Cardiac muscle cell (in vitro differentiated cells and primary cell): ENCODE results near the gene DENND6B. TPM values are rescaled to one million over a fixed set of nuclear protein-coding genes. Genes with fewer than 3 reads are reported as not detected.

ENCODE experiments used
- DNase-seq, 2 donors: peaks; one replicate each; pipeline versions ENCODE4 v3.0.0 to v3.0.0-alpha.2; 2010 to 2017; ENCODE audit warnings: low read depth in 1 of 2, low spot score in 1 of 2
- H3K27ac ChIP-seq: fragments of 200-600 bp; sonication (generic); 2 replicates; pipeline ENCODE4 v1.5.1; 2016
- H3K27me3 ChIP-seq: fragments of 200-600 bp; sonication (generic); 2 replicates; pipeline ENCODE4 v1.6.0; 2016; ENCODE audit warnings: control low read depth
- H3K36me3 ChIP-seq: fragments of 200-600 bp; sonication (generic); 2 replicates; pipeline ENCODE4 v1.5.1; 2016; ENCODE audit warnings: control low read depth
- H3K4me1 ChIP-seq: fragments of 200-600 bp; sonication (generic); 2 replicates; pipeline ENCODE4 v1.8.1; 2017; ENCODE audit warnings: low read depth, mild to moderate bottlenecking, mixed run types
- H3K4me3 ChIP-seq: fragments of 200-600 bp; sonication (generic); 2 replicates; pipeline ENCODE4 v1.5.1; 2016; ENCODE audit warnings: mild to moderate bottlenecking
- H3K9me3 ChIP-seq: fragments of 200-600 bp; sonication (generic); 2 replicates; pipeline ENCODE4 v1.5.1; 2017; ENCODE audit warnings: low read depth, mild to moderate bottlenecking, control low read depth
- CTCF ChIP-seq: IDR thresholded peaks from 2 replicates; pipeline ENCODE4 v1.5.1; 2012; ENCODE audit warnings: low read depth, mild to moderate bottlenecking, low read length
- polyA plus RNA-seq: library from polyadenylated mRNA; unstranded; fragments of >200 nt; fragmentation: Nextera tagmentation; extraction: Ambion mirVana; gene quantifications from 2 replicates; pipeline ENCODE4 v1.2.1, GENCODE V29; 2016
- total RNA-seq: library from RNA; depleted of rRNA; stranded (reverse); fragments of >200 nt; gene quantifications from 2 replicates; pipeline ENCODE4 v1.2.3, GENCODE V29; 2016

DENND6B gene
- total and polyA plus RNA-seq, 2 experiments from 2014 or later: 7.0 to 13.3 TPM

- Histone ChIP-seq H3K9me3 (no peaks in the 10 kb centered on the region), H3K27ac (no peak overlapping the region), H3K27me3 (peaks cover 79% of the 10 kb centered on the region), H3K4me1 (peaks cover 7% of the 10 kb centered on the region), H3K4me3 (no peak overlapping the region), H3K36me3 (no peaks in the 10 kb centered on the region)
- peak; percentile 67 to 70 for DNase-seq
- TF ChIP-seq CTCF: peak; percentile 25
Observed at GRCh38 chr22:50267591-50268390, 59.0 kb downstream of the DENND6B start.

GRCh38 chr22:50266994-50267393, 59.8 kb downstream of the DENND6B start:
- Histone ChIP-seq H3K9me3 (no peaks in the 10 kb centered on the region), H3K27me3 (peaks cover 71% of the 10 kb centered on the region), H3K27ac (no peak overlapping the region), H3K4me3 (no peak overlapping the region), H3K4me1 (peaks cover 7% of the 10 kb centered on the region), H3K36me3 (no peaks in the 10 kb centered on the region)
- no peak for DNase-seq
- TF ChIP-seq CTCF: no peak

- H3K27ac ChIP-seq: no peak overlapping the region
- H3K36me3 ChIP-seq: no peaks in the 10 kb centered on the region
- no peak for DNase-seq
- no peak for TF ChIP-seq CTCF
- no peak overlapping the region for H3K4me3 ChIP-seq
- H3K4me1 ChIP-seq: no peaks in the 10 kb centered on the region
- peaks cover 52% of the 10 kb centered on the region for H3K27me3 ChIP-seq
- no peaks in the 10 kb centered on the region for H3K9me3 ChIP-seq
Observed at GRCh38 chr22:50264946-50265669, 61.7 kb downstream of the DENND6B start.

GRCh38 chr22:50264104-50264745, 62.6 kb downstream of the DENND6B start:
- Histone ChIP-seq H3K36me3 (no peaks in the 10 kb centered on the region), H3K27ac (no peak overlapping the region), H3K27me3 (peaks cover 44% of the 10 kb centered on the region), H3K4me3 (no peak overlapping the region), H3K9me3 (no peaks in the 10 kb centered on the region), H3K4me1 (no peaks in the 10 kb centered on the region)
- no peak for TF ChIP-seq CTCF
- no peak for DNase-seq

- H3K9me3 ChIP-seq: no peaks in the 10 kb centered on the region
- DNase-seq: no peak
- H3K27ac ChIP-seq: no peak overlapping the region
- TF ChIP-seq CTCF: no peak
- H3K4me1 ChIP-seq: no peaks in the 10 kb centered on the region
- H3K36me3 ChIP-seq: no peaks in the 10 kb centered on the region
- H3K27me3 ChIP-seq: peaks cover 32% of the 10 kb centered on the region
- no peak overlapping the region for H3K4me3 ChIP-seq
Observed at GRCh38 chr22:50262973-50263617, 63.7 kb downstream of the DENND6B start.
